Measurements from ENCODE around the gene MCOLN2. TPM values are rescaled to one million over a fixed set of nuclear protein-coding genes. Genes with fewer than 3 reads are reported as not detected.
"Not testable (repeated sequence)": the region's sequence is repeated elsewhere in the genome, so short reads cannot be mapped to it uniquely, and the experiment has no call there.

MCOLN2 gene
- total RNA-seq, 1 donor from 2014 or later = 42.7 TPM

- intact Hi-C loops (cut with micrococcal nuclease) = not testable (repeated sequence)
Observed at GRCh38 chr1:84908746-84909464, 88.0 kb downstream of the MCOLN2 start.

GRCh38 chr1:84907095-84907827 lies 89.7 kb downstream of the MCOLN2 start:
- intact Hi-C loops (cut with micrococcal nuclease) = no loop called here

- intact Hi-C loops (cut with micrococcal nuclease) = not testable (repeated sequence)
Observed at GRCh38 chr1:84902727-84903126, 94.2 kb downstream of the MCOLN2 start.

- intact Hi-C loops (cut with micrococcal nuclease) = no loop called here
Observed at GRCh38 chr1:84899969-84900368, 96.9 kb downstream of the MCOLN2 start.

- intact Hi-C loops (cut with micrococcal nuclease) = no loop called here
Observed at GRCh38 chr1:84896279-84896678, 100.6 kb downstream of the MCOLN2 start.

- intact Hi-C loops (cut with micrococcal nuclease) = loop anchor here (5.0 kb wide), 1 partner anchor 51 kb away; no protein-coding TSS in a partner anchor
Observed at GRCh38 chr1:84892705-84893618, 104.0 kb downstream of the MCOLN2 start, which contains the start of gene LPAR3. Gene LPAR3 (minus strand): TSS chr1:84893206. CDS start chr1:84866120, 27,086 bp downstream.

GRCh38 chr1:84890566-84890965 lies 106.3 kb downstream of the MCOLN2 start:
- intact Hi-C loops (cut with micrococcal nuclease) = loop anchor here (5.0 kb wide), 1 partner anchor 48 kb away; no protein-coding TSS in a partner anchor

GRCh38 chr1:84889437-84889836 lies 107.5 kb downstream of the MCOLN2 start:
- intact Hi-C loops (cut with micrococcal nuclease) = no loop called here

GRCh38 chr1:84888753-84889152 lies 108.2 kb downstream of the MCOLN2 start:
- intact Hi-C loops (cut with micrococcal nuclease) = no loop called here

- intact Hi-C loops (cut with micrococcal nuclease) = no loop called here
Observed at GRCh38 chr1:84887261-84887934, 109.5 kb downstream of the MCOLN2 start.

GRCh38 chr1:84885469-84885868 lies 111.4 kb downstream of the MCOLN2 start:
- intact Hi-C loops (cut with micrococcal nuclease) = no loop called here

GRCh38 chr1:84884671-84885389 lies 112.1 kb downstream of the MCOLN2 start:
- intact Hi-C loops (cut with micrococcal nuclease) = no loop called here

GRCh38 chr1:84883286-84883685 lies 113.6 kb downstream of the MCOLN2 start:
- intact Hi-C loops (cut with micrococcal nuclease) = no loop called here

GRCh38 chr1:84877592-84877991 lies 119.3 kb downstream of the MCOLN2 start:
- intact Hi-C loops (cut with micrococcal nuclease) = no loop called here

- intact Hi-C loops (cut with micrococcal nuclease) = no loop called here
Observed at GRCh38 chr1:84876353-84876752, 120.6 kb downstream of the MCOLN2 start.

Other genes with a start within 250 kb of the MCOLN2 start
- 0.09 and 0.25 TPM in 2 replicates for gene LPAR3, start 103.9 kb downstream of the MCOLN2 start, total RNA-seq
- 3.4 and 4.1 TPM in 2 replicates for gene MCOLN3, start 51.4 kb upstream of the MCOLN2 start, total RNA-seq
- 1.5 and 2.0 TPM in 2 replicates for gene SYDE2, start 203.9 kb upstream of the MCOLN2 start, total RNA-seq

All from T-helper 2 cell treated with Interferon-gamma antibody and Interleukin-4, amounts not matched to agents 100 ng/mL and 5 ng/mL, for 36 hours (primary cell).